Cardiac atrium fibroblast (primary cell): Measurements from ENCODE around the gene NOVA2. TPM values are rescaled to one million over a fixed set of nuclear protein-coding genes. Genes with fewer than 3 reads are reported as not detected.

Source experiments
- total RNA-seq: library from RNA; depleted of rRNA; stranded (reverse); fragments of >200 nt; gene quantifications from 2 replicates; pipeline ENCODE4 v1.2.3, GENCODE V29; 2015

NOVA2 gene, protein sequence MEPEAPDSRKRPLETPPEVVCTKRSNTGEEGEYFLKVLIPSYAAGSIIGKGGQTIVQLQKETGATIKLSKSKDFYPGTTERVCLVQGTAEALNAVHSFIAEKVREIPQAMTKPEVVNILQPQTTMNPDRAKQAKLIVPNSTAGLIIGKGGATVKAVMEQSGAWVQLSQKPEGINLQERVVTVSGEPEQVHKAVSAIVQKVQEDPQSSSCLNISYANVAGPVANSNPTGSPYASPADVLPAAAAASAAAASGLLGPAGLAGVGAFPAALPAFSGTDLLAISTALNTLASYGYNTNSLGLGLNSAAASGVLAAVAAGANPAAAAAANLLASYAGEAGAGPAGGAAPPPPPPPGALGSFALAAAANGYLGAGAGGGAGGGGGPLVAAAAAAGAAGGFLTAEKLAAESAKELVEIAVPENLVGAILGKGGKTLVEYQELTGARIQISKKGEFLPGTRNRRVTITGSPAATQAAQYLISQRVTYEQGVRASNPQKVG
- total RNA-seq: 0.32 and 0.90 TPM in 2 replicates

DNA sequence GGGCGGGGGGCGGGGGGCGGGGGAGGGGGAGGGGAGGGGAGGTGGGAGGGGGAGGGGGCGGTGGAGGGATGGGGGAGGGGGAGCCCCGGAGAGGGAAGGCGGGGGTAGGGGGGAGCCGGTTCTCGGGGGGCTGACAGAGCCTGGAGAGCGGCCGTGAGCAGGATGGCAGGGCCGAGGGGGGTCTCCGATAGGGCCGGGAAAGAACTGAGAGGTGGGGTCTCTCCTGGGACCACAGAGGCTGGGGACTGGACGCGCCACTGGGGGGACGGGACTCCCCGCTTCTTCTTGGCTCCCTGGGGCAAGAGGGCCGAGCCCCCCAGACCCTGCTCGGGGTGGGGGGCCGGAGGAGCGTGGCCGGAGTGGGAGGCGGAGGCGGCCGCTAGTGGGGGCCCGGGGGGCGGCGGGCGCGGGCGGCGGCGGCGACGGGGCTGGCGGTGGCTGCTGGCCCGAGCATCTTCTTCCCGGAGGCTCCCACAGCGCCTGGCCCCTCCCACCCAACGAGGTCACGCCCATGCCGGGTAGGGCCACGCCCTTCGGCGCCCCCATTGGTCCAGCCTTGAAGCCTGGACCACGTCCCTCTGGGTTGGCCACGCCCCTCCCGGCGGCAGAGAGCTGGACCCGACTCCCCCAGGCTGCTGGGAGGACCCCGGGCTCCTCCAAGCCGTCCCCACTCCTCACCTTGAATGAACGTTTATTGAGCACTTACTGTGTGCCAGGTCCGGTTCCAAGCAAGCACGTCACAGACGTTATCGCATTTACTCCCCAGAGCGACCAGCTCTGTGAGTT lies at the start of gene NOVA2:
NOVA2 (minus strand) TSS at position 313 of the 786 bp plus-strand sequence. CDS start 514 bp downstream, outside the sequence.

DNA sequence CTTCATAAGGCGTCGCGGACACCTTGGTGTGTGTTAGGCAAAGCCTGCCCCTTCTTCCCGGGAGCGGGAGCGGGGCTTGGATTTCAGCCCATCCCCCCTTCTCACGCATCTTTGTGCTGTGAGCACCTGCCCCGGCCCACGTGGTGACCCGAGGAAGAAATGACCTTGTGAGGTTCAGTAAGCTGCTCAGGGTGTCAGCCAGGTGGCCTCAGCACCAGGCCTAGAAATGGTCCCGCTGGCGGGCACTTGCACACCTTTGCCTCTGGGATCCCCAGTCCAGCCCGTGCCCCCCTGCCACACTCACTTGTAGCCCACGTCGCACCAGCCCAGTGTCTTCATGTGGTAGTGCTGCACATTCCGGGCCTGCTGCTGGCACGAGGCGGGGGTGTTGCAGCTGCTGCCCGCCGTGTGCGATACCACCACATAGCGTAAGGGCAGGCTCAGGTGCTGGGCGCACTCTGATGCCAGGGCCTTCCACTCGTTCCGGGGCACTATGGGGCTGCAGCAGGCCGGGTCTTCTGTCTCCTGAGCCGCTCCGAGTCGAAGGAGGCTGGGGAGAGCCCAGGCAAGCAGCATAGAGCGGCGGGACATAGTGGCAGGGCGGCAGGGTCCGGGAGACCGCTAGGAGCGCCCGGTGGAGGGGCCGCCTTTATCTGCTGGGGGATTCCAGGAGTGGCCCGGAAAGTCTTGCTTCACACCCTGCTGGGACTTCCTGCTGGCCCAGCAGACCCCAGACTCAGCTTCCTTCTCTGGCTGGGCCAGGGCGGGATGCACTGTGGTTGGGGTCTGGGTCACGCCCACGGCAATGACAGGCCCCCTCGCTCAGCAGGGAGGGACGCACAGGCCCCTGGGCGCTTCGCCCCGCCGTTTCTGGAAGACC lies 49.0 kb upstream of the NOVA2 start, which contains the start of gene PGLYRP1:
PGLYRP1 (minus strand) TSS at position 623 of the 880 bp plus-strand sequence; CDS start at position 591, 32 bp downstream.

DNA sequence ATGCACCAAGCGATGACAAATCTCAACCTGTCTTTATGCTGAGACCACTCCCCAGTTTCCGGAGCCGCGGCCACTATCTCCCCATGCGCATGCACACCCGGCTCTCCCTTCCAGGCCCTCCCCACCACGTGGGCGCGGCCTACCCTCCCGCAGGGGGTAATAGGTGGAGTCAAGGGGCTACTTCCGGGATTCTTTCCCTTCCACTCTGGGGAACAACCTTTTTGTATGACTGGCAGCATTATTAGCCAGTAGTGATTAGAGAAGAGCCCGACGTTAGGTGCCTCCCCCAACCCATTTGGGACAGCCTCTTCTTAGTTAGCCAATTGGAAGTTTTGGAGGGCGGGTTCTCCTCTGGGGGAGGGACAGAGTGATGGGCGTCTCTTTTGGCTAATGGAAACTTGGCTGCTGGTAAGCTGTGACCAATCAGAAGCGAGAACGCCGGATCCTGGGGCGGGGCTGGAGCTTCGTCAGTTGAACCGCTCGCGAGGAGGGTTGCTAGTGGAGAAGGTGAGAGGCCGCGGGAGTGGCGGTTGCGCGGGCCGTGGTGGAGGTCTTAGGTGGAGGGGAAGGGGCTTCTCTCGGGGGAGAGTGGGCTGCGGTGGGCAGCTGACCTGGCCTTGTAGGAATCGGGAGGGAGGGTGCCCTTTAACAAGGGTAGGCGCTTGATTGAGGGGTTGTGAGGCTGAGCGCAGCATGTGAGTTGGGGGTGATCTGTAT lies 21.5 kb upstream of the NOVA2 start, which contains the start of gene CCDC61:
CCDC61 (plus strand) TSS at position 470 of the 717 bp plus-strand sequence. CDS start 7,552 bp downstream, outside the sequence.

DNA sequence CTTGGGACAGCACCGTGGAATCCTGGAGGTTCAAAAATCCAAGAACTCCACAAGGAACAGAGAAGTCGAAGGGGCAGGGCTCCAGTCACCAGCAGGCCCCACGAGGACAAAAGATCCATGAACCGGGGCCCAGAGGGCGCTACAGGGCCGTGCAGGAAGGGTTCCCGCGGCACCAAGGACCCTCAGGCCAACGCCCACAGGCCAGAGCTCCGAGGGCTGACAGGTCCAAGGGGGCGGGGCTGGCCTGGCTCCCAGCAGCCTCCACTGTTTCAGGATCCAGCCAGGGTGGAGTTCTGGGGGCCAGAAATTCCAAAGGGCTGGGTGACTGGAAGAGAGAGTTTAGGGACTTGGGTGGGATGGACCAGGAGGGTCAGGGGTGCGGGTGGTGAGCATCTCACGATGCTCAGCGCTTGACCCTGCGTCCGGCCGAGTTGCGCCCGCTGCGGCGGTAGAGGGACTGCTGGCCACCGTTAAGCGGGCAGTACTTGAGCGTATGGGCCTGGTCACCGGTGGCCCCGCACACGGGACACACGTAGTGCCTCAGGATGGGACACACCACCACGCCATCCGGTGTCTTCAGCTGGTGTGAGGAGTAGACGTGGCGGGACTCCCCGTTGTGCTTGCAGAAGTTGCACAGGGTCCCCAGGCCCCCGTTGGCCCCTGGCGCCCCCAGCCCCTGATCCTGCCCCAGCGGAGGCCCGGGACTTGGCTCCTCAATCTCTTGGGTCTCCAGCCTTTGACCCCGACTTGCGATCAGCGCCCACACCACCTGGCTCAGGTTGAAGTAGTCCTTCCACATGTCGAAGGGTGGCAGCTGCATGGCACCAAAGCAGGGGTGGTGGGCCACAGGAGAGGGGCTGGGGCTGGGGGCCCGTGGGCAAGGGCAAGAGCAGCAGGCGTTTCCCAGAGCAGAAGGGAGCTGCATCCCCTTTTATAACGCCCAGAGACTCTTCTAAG lies 59.5 kb downstream of the NOVA2 start, which contains the start of gene NANOS2:
NANOS2 (minus strand) TSS at position 905 of the 957 bp plus-strand sequence; CDS start at position 820, 85 bp downstream.

DNA sequence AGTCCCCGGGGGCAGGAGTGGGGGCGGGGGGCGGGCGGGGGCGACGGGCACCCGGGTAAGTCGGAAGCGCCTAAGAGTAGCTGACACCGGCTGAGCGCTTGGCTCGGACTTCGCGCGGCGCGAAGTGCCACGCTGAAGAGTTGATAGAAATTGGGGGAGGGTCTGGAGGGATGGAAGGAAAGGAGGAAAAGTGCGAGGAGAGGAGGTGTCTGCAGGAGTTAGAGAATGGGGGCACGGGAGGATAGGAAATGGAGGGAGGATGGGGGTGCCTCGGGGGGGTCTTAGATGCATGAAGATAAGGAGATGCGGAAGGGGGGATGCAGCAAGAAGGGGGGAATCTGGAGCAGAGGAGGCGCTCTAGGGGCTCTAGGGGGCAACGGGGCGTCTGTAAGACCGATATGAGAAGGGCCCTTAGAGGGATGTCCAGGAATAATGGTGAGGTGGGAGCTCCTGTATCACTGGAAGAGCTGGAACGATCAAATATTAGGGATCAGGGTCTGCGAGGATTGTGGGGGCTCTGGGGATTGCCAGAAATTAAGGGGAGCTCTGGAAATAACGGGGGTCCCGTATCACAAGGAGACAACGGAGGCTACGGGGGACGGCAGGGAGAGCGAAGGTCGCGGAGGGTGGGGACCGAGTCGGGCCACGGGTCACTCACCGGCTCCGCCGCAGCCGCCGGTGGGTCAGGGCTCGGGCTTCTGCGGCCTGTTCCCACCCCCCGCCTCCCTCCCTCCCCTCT lies 71.6 kb downstream of the NOVA2 start, which contains the start of gene MYPOP:
MYPOP (minus strand) TSS at position 702 of the 739 bp plus-strand sequence. CDS start 840 bp downstream, outside the sequence.

DNA sequence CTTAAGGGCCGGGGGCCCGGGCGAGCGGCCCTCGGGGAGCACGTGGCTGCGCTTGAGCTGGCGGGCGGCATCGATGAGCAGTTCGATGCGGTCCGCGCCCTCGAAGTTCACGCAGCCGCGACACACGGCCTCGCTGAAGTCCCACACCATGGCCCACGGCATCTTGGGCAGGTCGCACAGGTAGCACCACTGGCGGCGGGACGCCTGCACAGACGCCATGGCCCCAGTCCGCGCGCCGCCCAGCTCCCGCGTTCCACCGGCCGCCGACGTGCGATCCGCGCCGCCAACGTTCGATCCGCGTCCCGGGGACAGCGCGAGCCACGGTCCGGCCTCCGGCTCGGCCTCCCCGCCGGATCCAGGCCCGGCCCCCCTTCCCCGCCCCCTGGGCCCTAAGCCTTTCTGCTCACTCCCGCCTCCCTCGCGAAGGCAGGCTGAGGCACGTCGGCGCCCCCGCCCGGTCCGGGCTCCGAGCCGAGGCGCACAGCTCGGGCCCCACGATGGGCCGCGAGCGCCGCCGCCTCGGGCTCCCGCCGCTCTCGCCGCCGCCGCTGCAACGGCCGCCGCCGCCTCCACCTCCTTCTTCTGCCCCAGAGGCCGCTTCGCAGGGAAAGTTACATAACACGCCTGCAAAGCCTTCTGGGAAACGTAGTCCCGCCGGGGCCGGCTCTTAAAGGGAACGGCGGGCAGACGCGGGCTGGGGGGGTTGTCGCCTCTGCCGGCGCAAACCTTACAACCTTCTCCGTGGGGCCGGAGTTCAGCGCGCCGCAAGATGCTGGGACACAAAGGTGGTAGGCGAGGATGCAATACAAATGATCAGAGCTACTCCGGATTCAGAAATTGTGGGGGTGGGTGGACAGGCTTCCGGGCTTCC lies 87.9 kb downstream of the NOVA2 start, which contains the start of gene IRF2BP1:
IRF2BP1 (minus strand) TSS at position 586 of the 871 bp plus-strand sequence; CDS start at position 219, 367 bp downstream.

Other genes starting within 250 kb of the NOVA2 start
- gene FBXO46, start 243.0 kb downstream of the NOVA2 start, total RNA-seq: 7.1 and 8.1 TPM in 2 replicates
- gene MEIOSIN, start 240.4 kb downstream of the NOVA2 start, total RNA-seq: not detected in 2 replicates
- gene SIX5, start 204.6 kb downstream of the NOVA2 start, total RNA-seq: 19.6 and 20.0 TPM in 2 replicates
- 12.0 and 21.7 TPM in 2 replicates for gene DMPK, start 191.4 kb downstream of the NOVA2 start, total RNA-seq
- 25.1 and 30.5 TPM in 2 replicates for gene DMWD, start 181.0 kb downstream of the NOVA2 start, total RNA-seq
- not detected in 2 replicates for gene RSPH6A, start 158.6 kb downstream of the NOVA2 start, total RNA-seq
- 30.7 and 33.9 TPM in 2 replicates for gene SYMPK, start 110.7 kb downstream of the NOVA2 start, total RNA-seq
- gene FOXA3, start 109.5 kb downstream of the NOVA2 start, total RNA-seq: not detected in 2 replicates
- gene IRF2BP1, start 87.7 kb downstream of the NOVA2 start, total RNA-seq: 24.0 and 28.4 TPM in 2 replicates
- 1.6 and 2.1 TPM in 2 replicates for gene MYPOP, start 71.3 kb downstream of the NOVA2 start, total RNA-seq
- not detected in 2 replicates for gene NANOS2, start 59.1 kb downstream of the NOVA2 start, total RNA-seq
- gene CCDC61, start 21.6 kb upstream of the NOVA2 start, total RNA-seq: 6.1 and 6.8 TPM in 2 replicates
- not detected in 2 replicates for gene PGLYRP1, start 49.2 kb upstream of the NOVA2 start, total RNA-seq
- gene IGFL4, start 67.1 kb upstream of the NOVA2 start, total RNA-seq: not detected in 2 replicates
- not detected in 2 replicates for gene IGFL3, start 150.8 kb upstream of the NOVA2 start, total RNA-seq
- not detected in 2 replicates for gene IGFL2, start 174.4 kb upstream of the NOVA2 start, total RNA-seq